HL-60 (cell line): ENCODE data around the gene IL9.

Experiments used
- CTCF ChIP-seq: IDR thresholded peaks from one replicate; pipeline ENCODE4 v1.5.1; 2011; ENCODE audit warnings: low read length, control low read depth, inconsistent platforms; ENCODE audit not compliant: insufficient read depth
- POLR2AphosphoS5 ChIP-seq: IDR thresholded peaks from 2 replicates; pipeline ENCODE4 v1.6.1; 2012; ENCODE audit warnings: low read depth
- TF ChIP-seq, protein P1 (sequence below): IDR thresholded peaks from 2 replicates; pipeline ENCODE4 v1.6.1; 2012; ENCODE audit warnings: low read depth; ENCODE audit not compliant: insufficient replicate concordance

- TF ChIP-seq, protein P1, sequence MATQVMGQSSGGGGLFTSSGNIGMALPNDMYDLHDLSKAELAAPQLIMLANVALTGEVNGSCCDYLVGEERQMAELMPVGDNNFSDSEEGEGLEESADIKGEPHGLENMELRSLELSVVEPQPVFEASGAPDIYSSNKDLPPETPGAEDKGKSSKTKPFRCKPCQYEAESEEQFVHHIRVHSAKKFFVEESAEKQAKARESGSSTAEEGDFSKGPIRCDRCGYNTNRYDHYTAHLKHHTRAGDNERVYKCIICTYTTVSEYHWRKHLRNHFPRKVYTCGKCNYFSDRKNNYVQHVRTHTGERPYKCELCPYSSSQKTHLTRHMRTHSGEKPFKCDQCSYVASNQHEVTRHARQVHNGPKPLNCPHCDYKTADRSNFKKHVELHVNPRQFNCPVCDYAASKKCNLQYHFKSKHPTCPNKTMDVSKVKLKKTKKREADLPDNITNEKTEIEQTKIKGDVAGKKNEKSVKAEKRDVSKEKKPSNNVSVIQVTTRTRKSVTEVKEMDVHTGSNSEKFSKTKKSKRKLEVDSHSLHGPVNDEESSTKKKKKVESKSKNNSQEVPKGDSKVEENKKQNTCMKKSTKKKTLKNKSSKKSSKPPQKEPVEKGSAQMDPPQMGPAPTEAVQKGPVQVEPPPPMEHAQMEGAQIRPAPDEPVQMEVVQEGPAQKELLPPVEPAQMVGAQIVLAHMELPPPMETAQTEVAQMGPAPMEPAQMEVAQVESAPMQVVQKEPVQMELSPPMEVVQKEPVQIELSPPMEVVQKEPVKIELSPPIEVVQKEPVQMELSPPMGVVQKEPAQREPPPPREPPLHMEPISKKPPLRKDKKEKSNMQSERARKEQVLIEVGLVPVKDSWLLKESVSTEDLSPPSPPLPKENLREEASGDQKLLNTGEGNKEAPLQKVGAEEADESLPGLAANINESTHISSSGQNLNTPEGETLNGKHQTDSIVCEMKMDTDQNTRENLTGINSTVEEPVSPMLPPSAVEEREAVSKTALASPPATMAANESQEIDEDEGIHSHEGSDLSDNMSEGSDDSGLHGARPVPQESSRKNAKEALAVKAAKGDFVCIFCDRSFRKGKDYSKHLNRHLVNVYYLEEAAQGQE, result no peak
- no peak for TF ChIP-seq CTCF
- TF ChIP-seq POLR2AphosphoS5, result no peak
These were observed 3.9 kb downstream of the IL9 start for GRCh38 chr5:135891791-135892190.
